ENCODE measurements around the gene DPM3. TPM values are rescaled to one million over a fixed set of nuclear protein-coding genes. Genes with fewer than 3 reads are reported as not detected.

The DPM3 gene
- total and polyA plus RNA-seq, 2 experiments from 2014 or later: 96.3 to 121 TPM

- Histone ChIP-seq H3K27ac (no peak overlapping the region), H3K4me2 (no peak overlapping the region), H3K27me3 (no peaks in the 10 kb centered on the region), H3K36me3 (replicated peaks; ENCODE audit: insufficient read depth, low read depth) (no peaks in the 10 kb centered on the region), H3K9me3 (ENCODE audit: low read depth) (no peaks in the 10 kb centered on the region), H3K79me2 (no peaks in the 10 kb centered on the region), H4K20me1 (ENCODE audit: insufficient read depth, poor library complexity, severe bottlenecking) (no peaks in the 10 kb centered on the region), H3K9me2 (replicated peaks; ENCODE audit: insufficient read depth) (no peaks in the 10 kb centered on the region), H3K4me3 (no peak overlapping the region), H3K4me1 (ENCODE audit: insufficient read depth) (peaks cover 9% of the 10 kb centered on the region), H2AFZ (no peak overlapping the region)
- WGBS (ENCODE audit: low lambda C conversion rate, missing lambda C conversion rate): 44% methylated on average over 4 of the region's 4 CpGs
- TF ChIP-seq EZH2phosphoT487 (IDR thresholded peaks at IDR 0.05; ENCODE audit: low read depth, severe bottlenecking, unreplicated experiment) (no peak), EZH2 (IDR thresholded peaks at IDR 0.05; ENCODE audit: borderline replicate concordance) (no peak)
- TF ChIP-seq, protein P1, sequence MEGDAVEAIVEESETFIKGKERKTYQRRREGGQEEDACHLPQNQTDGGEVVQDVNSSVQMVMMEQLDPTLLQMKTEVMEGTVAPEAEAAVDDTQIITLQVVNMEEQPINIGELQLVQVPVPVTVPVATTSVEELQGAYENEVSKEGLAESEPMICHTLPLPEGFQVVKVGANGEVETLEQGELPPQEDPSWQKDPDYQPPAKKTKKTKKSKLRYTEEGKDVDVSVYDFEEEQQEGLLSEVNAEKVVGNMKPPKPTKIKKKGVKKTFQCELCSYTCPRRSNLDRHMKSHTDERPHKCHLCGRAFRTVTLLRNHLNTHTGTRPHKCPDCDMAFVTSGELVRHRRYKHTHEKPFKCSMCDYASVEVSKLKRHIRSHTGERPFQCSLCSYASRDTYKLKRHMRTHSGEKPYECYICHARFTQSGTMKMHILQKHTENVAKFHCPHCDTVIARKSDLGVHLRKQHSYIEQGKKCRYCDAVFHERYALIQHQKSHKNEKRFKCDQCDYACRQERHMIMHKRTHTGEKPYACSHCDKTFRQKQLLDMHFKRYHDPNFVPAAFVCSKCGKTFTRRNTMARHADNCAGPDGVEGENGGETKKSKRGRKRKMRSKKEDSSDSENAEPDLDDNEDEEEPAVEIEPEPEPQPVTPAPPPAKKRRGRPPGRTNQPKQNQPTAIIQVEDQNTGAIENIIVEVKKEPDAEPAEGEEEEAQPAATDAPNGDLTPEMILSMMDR (IDR thresholded peaks at IDR 0.05; ENCODE audit: poor library complexity): no peak
- no peak for DNase-seq (ENCODE audit: low spot score)
Observed at GRCh38 chr1:155117610-155118009, 22.7 kb downstream of the DPM3 start.

DNA sequence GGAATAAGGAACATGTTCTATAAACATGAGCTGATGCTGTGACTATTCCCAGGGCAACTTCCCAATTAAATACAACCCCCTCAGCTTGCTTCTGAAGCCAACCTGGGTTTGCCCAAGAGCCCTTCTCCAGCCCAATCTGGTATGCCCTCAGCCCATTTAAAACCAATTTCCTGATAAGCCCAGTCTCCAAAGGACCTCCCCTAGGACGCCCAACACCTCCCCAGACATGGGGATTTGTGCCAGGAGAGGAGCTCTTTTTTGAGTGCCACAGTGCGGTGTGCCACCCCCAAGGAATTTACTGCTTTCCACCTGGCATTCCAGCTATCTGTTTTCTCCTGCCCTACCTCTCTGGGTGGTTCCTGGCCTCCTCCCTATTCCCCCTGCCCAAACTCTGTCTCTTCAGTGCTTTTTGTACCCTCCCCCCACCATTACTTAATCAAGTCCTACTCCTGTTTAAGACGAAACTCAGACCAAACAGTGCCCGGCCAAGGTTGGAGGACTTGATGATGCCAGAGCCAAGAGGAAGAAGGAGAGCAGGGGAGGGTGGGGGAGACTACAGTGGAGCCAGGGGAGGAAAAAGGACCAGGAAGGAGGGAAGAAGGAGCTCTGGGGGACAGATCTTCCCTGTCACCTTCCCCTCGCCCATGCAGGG lies 24.1 kb downstream of the DPM3 start:
- H4K20me1 ChIP-seq (ENCODE audit: insufficient read depth, poor library complexity, severe bottlenecking): no peaks in the 10 kb centered on the region
- no peaks in the 10 kb centered on the region for H3K9me2 ChIP-seq (replicated peaks; ENCODE audit: insufficient read depth)
- 74% methylated on average over 5 of the region's 5 CpGs for WGBS (ENCODE audit: low lambda C conversion rate, missing lambda C conversion rate)
- H3K9me3 ChIP-seq (ENCODE audit: low read depth): no peaks in the 10 kb centered on the region
- no peaks in the 10 kb centered on the region for H3K27me3 ChIP-seq
- no peak overlapping the region for H2AFZ ChIP-seq
- H3K27ac ChIP-seq: no peak overlapping the region
- no peaks in the 10 kb centered on the region for H3K79me2 ChIP-seq
- H3K4me3 ChIP-seq: no peak overlapping the region
- H3K4me2 ChIP-seq: no peak overlapping the region
- TF ChIP-seq EZH2 (IDR thresholded peaks at IDR 0.05; ENCODE audit: borderline replicate concordance): no peak
- H3K36me3 ChIP-seq (replicated peaks; ENCODE audit: insufficient read depth, low read depth): no peaks in the 10 kb centered on the region
- H3K4me1 ChIP-seq (ENCODE audit: insufficient read depth): peaks cover 19% of the 10 kb centered on the region
- no peak for DNase-seq (ENCODE audit: low spot score)

GRCh38 chr1:155113450-155113980 lies 26.8 kb downstream of the DPM3 start:
- no peaks in the 10 kb centered on the region for H3K36me3 ChIP-seq (replicated peaks; ENCODE audit: insufficient read depth, low read depth)
- peaks cover 12% of the 10 kb centered on the region for H3K4me1 ChIP-seq (ENCODE audit: insufficient read depth)
- no peaks in the 10 kb centered on the region for H3K9me2 ChIP-seq (replicated peaks; ENCODE audit: insufficient read depth)
- H4K20me1 ChIP-seq (ENCODE audit: insufficient read depth, poor library complexity, severe bottlenecking): no peaks in the 10 kb centered on the region
- no peak overlapping the region for H3K27ac ChIP-seq
- no peak overlapping the region for H2AFZ ChIP-seq
- no peak for DNase-seq (ENCODE audit: low spot score)
- H3K4me3 ChIP-seq: no peak overlapping the region
- no peaks in the 10 kb centered on the region for H3K9me3 ChIP-seq (ENCODE audit: low read depth)
- TF ChIP-seq, protein P1 (IDR thresholded peaks at IDR 0.05; ENCODE audit: poor library complexity): no peak
- TF ChIP-seq EZH2phosphoT487 (IDR thresholded peaks at IDR 0.05; ENCODE audit: low read depth, severe bottlenecking, unreplicated experiment): no peak
- no peak for TF ChIP-seq EZH2 (IDR thresholded peaks at IDR 0.05; ENCODE audit: borderline replicate concordance)
- WGBS (ENCODE audit: low lambda C conversion rate, missing lambda C conversion rate): 62% methylated on average over 5 of the region's 5 CpGs
- H3K27me3 ChIP-seq: no peaks in the 10 kb centered on the region
- no peak overlapping the region for H3K4me2 ChIP-seq
- no peaks in the 10 kb centered on the region for H3K79me2 ChIP-seq

GRCh38 chr1:155110826-155111225 lies 29.5 kb downstream of the DPM3 start:
- Histone ChIP-seq H3K36me3 (replicated peaks; ENCODE audit: insufficient read depth, low read depth) (no peaks in the 10 kb centered on the region), H3K4me1 (ENCODE audit: insufficient read depth) (peaks cover 26% of the 10 kb centered on the region), H3K27me3 (no peaks in the 10 kb centered on the region), H3K79me2 (no peaks in the 10 kb centered on the region), H3K4me3 (no peak overlapping the region), H3K27ac (peak overlapping the region; percentile 16), H4K20me1 (ENCODE audit: insufficient read depth, poor library complexity, severe bottlenecking) (no peaks in the 10 kb centered on the region), H3K4me2 (peak overlapping the region; percentile 20), H3K9me3 (ENCODE audit: low read depth) (no peaks in the 10 kb centered on the region), H2AFZ (no peak overlapping the region), H3K9me2 (replicated peaks; ENCODE audit: insufficient read depth) (no peaks in the 10 kb centered on the region)
- TF ChIP-seq EZH2phosphoT487 (IDR thresholded peaks at IDR 0.05; ENCODE audit: low read depth, severe bottlenecking, unreplicated experiment): no peak
- TF ChIP-seq, protein P1 (IDR thresholded peaks at IDR 0.05; ENCODE audit: poor library complexity): no peak
- TF ChIP-seq EZH2 (IDR thresholded peaks at IDR 0.05; ENCODE audit: borderline replicate concordance): no peak
- no peak for DNase-seq (ENCODE audit: low spot score)
- WGBS (ENCODE audit: low lambda C conversion rate, missing lambda C conversion rate): 55% methylated on average over 8 of the region's 8 CpGs
